RPMI7951 (cell line): ENCODE measurements around the gene MYO3B. TPM values are rescaled to one million over a fixed set of nuclear protein-coding genes. Genes with fewer than 3 reads are reported as not detected.

Experiments
- DNase-seq: peaks from one replicate; pipeline ENCODE4 v3.0.0-alpha.2; 2012; ENCODE audit warnings: low read depth
- total RNA-seq: library from RNA; depleted of rRNA; stranded (reverse); fragments of >200 nt; shearing (Covaris generic); gene quantifications from 2 replicates; pipeline ENCODE4 v1.2.3, GENCODE V29; 2014

The MYO3B gene
- total RNA-seq, 1 experiment from 2014 or later = 0.12 TPM

GRCh38 chr2:170689481-170689880 is 511.5 kb downstream of the MYO3B start:
- DNase-seq = no peak

DNA sequence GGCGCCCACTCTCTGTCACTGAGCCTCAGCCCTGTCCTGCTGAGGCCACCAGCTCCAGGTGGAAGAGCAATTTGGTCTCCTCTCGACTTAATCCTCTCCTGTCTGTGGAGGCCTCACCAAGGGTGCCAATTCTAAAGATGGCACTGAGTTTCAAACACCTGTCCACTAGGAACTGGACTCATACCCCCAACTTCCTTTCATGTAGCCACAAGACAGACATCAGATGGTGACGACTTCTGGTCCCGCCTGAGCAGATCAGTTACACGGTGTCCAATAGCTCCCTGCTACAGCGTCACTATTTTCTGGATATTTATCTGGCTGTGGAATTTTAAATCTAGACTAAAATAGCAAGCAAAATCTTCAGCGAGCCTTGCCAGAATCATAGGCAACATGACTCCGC is 512.7 kb downstream of the MYO3B start:
- DNase-seq = no peak

- no peak for DNase-seq
These were observed 516.4 kb downstream of the MYO3B start for GRCh38 chr2:170694316-170694715.

DNA sequence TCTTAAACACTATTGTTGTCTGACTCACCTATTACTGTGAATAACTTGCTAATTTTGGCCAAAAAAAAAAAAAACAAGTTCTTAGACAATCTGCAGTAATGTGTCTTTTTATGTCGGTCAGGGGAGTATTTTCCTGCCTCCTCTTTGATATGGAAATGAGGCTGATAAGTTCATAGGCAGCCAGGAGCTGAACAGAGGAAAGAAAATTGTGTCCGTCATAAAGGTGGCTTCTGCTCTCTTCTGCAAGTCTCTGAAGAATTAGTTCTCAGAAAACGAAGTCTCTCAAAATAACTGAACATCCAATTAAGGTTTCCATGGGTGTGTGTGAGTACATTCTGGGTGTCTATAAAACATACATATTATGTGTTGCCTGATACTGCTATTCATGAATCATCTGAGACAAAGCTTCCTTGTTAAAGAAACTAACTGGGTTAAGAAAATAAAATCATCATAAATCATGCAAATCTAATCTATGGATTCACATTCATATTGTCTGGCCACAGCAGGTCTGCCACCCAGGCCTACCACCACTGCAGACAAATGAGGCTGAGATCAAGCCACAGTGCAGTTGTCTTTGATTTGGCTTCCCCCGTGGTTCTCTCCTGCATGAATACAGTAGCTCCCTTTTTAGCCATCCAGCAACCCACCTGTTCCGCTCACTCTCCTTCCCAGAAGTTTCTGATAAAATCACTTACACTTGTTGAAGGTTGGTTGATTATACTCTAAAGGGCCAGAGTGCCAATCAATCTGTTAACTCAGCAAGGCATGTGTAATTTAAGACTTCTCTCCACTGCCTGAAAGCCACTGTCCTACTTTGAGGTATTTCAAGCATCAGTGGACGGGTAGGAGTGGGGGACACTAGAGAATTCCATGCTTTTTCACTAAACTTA is 517.8 kb downstream of the MYO3B start:
- DNase-seq = no peak

DNA sequence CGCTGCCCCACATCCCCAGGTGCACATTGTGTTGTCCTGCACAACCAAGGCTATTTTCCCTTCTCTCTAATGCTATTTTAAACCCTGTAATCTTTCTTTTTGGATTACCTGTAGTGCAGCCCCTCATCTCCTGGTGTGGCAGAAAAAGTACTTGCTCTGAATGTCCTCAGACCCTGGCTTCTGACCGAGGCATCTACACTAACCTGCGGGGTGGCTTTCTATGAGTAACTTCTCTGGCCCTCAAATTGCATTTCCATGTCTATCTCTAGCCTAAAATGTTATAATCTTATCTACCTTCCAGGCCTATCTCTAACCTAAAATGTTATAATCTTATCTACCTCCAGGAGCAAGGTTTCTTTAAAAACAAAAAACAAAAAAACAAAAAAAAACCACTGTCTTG is 519.0 kb downstream of the MYO3B start:
- DNase-seq = no peak

DNA sequence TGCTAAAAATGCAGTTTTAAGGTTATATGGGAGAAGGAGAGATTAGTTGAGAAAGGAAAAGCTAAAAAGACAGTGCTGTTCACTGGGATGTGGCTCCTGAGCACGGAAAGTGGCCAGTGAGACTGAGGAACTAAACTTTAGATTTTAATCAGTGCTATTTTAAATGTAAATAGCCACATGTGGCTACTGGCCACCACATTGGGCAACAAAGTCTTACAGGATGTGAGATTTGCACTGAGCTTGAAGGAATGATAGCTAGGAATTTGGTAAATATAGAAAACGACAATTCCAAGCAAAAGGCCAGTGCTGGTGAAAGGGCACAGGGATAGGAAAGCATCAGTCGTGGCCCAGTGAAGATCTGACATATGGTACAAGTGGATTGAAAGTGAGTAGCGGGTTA is 523.1 kb downstream of the MYO3B start:
- DNase-seq = no peak

DNA sequence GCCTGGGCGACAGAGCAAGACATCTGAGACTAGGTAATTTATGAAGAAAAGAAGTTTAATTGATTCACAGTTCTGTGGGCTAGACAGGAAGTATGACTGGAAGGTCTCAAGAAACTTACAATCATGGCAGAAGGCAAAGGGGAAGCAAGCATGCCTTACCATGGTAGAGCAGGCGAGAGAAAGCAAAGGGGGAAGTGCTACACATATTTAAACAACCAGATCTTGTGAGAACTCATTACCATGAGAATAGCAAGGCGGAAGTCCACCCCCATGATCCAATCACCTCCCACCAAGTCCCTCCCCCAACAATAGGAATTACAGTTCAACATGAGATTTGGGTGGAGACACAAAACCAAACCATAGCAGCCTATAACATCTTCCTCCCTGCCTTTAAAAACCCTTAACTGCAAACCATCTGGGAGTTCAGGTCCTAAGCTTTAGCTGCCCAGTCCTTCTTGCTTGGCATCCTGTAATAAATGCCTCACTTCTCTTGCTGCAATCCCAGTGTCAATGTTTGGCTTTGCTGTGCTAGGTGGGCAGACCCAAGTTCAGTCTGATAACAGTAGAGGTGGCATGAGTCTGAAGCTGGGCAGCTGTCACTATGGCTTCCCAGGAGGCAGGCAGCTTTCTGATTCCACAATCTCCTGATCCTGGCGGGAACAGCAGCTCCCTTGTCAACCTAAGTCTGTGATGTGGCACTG is 526.0 kb downstream of the MYO3B start:
- DNase-seq = no peak
